Neural cell (in vitro differentiated cells): ENCODE data around the gene LRRTM3. TPM values are rescaled to one million over a fixed set of nuclear protein-coding genes. Genes with fewer than 3 reads are reported as not detected.

ENCODE experiments used
- H2AFZ ChIP-seq: fragments of 200-600, 300-800 bp; sonication (generic), shearing (Covaris generic); 2 replicates; pipeline ENCODE4 v1.6.0; 2014; ENCODE audit warnings: low read depth, mild to moderate bottlenecking, antibody characterized with exemption, low read length, moderate library complexity
- H3F3A ChIP-seq: fragments of 200-600 bp; shearing (Covaris generic); 2 replicates; pipeline ENCODE4 v1.6.1; 2016; ENCODE audit warnings: mild to moderate bottlenecking, moderate library complexity, mixed read lengths, antibody characterized with exemption, low read length; ENCODE audit not compliant: insufficient read depth, poor library complexity, severe bottlenecking
- H3K27ac ChIP-seq: fragments of 200-600, 300-800 bp; sonication (generic), shearing (Covaris generic); 2 replicates; pipeline ENCODE4 v1.5.1; 2014; ENCODE audit warnings: mild to moderate bottlenecking, low read length, moderate library complexity
- H3K27me3 ChIP-seq: fragments of 300-800, 200-600 bp; sonication (generic), shearing (Covaris generic); 2 replicates; pipeline ENCODE4 v1.6.0; 2014; ENCODE audit warnings: mild to moderate bottlenecking, low read depth, low read length, moderate library complexity; ENCODE audit not compliant: insufficient read depth
- H3K36me3 ChIP-seq: fragments of 300-800, 200-600 bp; sonication (generic), shearing (Covaris generic); 2 replicates; pipeline ENCODE4 v1.5.1; 2014; ENCODE audit warnings: mild to moderate bottlenecking, antibody characterized with exemption, low read length, moderate library complexity; ENCODE audit not compliant: insufficient read depth
- H3K4me2 ChIP-seq: fragments of 300-800, 200-600 bp; sonication (generic), shearing (Covaris generic); 2 replicates; pipeline ENCODE4 v1.6.0; 2014; ENCODE audit warnings: mild to moderate bottlenecking, low read length
- H3K4me3 ChIP-seq: fragments of 300-800, 200-600 bp; sonication (generic), shearing (Covaris generic); 2 replicates; pipeline ENCODE4 v1.5.1; 2014; ENCODE audit warnings: mild to moderate bottlenecking, low read length, moderate library complexity
- H3K79me2 ChIP-seq: fragments of 200-600 bp; shearing (Covaris generic); replicated peaks from 2 replicates; pipeline ENCODE4 v1.6.0; 2014; ENCODE audit warnings: mild to moderate bottlenecking, low read length, moderate library complexity; ENCODE audit not compliant: insufficient read depth
- H3K9ac ChIP-seq: fragments of 300-800, 200-600 bp; sonication (generic), shearing (Covaris generic); 2 replicates; pipeline ENCODE4 v1.6.1; 2016; ENCODE audit warnings: mild to moderate bottlenecking, low read length, mixed read lengths
- H3K9me2 ChIP-seq: fragments of 200-600 bp; shearing (Covaris generic); 2 replicates; pipeline ENCODE4 v1.6.1; 2016; ENCODE audit warnings: mild to moderate bottlenecking, low read length, mixed read lengths; ENCODE audit not compliant: insufficient read depth
- H3K9me3 ChIP-seq: fragments of 200-600, 300-800 bp; sonication (generic), shearing (Covaris generic); 2 replicates; pipeline ENCODE4 v1.6.1; 2016; ENCODE audit warnings: mild to moderate bottlenecking, mixed run types, low read length, moderate library complexity, mixed read lengths
- H4K20me1 ChIP-seq: fragments of 200-600 bp; shearing (Covaris generic); 2 replicates; pipeline ENCODE4 v1.6.1; 2016; ENCODE audit warnings: mild to moderate bottlenecking, mixed run types; ENCODE audit not compliant: insufficient read depth
- EP300 ChIP-seq: fragments of 450-650 bp; conservative IDR thresholded peaks from 2 replicates; pipeline ENCODE4 v1.6.1; 2014; ENCODE audit warnings: antibody characterized with exemption, mild to moderate bottlenecking, moderate library complexity; ENCODE audit not compliant: poor library complexity, severe bottlenecking
- EZH2 ChIP-seq: fragments of 200-600, 300-800 bp; shearing (Covaris generic), sonication (generic); IDR thresholded peaks from 2 replicates; pipeline ENCODE4 v1.6.1; 2014; ENCODE audit warnings: antibody characterized with exemption, low read length, borderline replicate concordance, mild to moderate bottlenecking; ENCODE audit not compliant: insufficient read depth, poor library complexity, severe bottlenecking
- MXI1 ChIP-seq: fragments of 450-650 bp; conservative IDR thresholded peaks from 2 replicates; pipeline ENCODE4 v1.6.1; 2014; ENCODE audit warnings: antibody characterized with exemption, mild to moderate bottlenecking; ENCODE audit not compliant: poor library complexity, severe bottlenecking
- POLR2AphosphoS5 ChIP-seq: IDR thresholded peaks from 2 replicates; pipeline ENCODE4 v1.6.1; 2012
- RAD21 ChIP-seq: fragments of 450-650 bp; conservative IDR thresholded peaks from 2 replicates; pipeline ENCODE4 v1.6.1; 2014; ENCODE audit warnings: antibody characterized with exemption, mild to moderate bottlenecking, moderate library complexity
- SMC3 ChIP-seq: fragments of 450-650 bp; conservative IDR thresholded peaks from 2 replicates; pipeline ENCODE4 v1.6.1; 2014; ENCODE audit warnings: antibody characterized with exemption, mild to moderate bottlenecking, moderate library complexity; ENCODE audit not compliant: poor library complexity
- TAF1 ChIP-seq: IDR thresholded peaks from 2 replicates; pipeline ENCODE4 v1.6.1; 2012; ENCODE audit warnings: low read depth
- polyA plus RNA-seq: library from polyadenylated mRNA; depleted of rRNA; stranded (reverse); fragments of >200 nt; gene quantifications from 2 replicates; pipeline ENCODE4 v1.2.3, GENCODE V29; 2014
- TF ChIP-seq, protein P1 (sequence below): IDR thresholded peaks from 2 replicates; pipeline ENCODE4 v1.6.1; 2012; ENCODE audit warnings: borderline replicate concordance
- TF ChIP-seq, protein P2 (sequence below): fragments of 450-650 bp; IDR thresholded peaks from 2 replicates; pipeline ENCODE4 v1.5.1; 2014; ENCODE audit warnings: antibody characterized with exemption, mild to moderate bottlenecking, moderate library complexity; ENCODE audit not compliant: poor library complexity, severe bottlenecking

Gene LRRTM3
- polyA plus RNA-seq, 1 donor from 2014 or later = 3.2 TPM

DNA sequence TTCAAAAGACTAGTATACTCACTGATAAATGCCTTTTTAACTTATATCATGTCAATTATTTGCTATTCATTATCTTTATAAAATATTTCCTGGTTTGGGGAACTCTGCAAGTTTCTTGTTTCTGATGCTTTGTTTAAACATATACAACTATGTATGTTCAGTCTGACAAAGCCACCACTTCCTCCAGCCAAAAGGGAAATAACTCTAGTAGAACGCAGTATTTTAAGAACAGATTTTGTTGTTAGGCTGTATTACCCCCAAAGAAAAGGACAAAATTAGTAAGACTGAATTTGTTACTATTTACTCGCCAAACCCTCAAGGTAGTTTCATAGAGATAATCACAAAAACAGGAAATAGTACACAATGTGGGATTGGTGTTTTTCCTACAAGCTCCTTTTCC, 78.9 kb downstream of the LRRTM3 start:
- no peaks in the 10 kb centered on the region for H3K27me3 ChIP-seq

DNA sequence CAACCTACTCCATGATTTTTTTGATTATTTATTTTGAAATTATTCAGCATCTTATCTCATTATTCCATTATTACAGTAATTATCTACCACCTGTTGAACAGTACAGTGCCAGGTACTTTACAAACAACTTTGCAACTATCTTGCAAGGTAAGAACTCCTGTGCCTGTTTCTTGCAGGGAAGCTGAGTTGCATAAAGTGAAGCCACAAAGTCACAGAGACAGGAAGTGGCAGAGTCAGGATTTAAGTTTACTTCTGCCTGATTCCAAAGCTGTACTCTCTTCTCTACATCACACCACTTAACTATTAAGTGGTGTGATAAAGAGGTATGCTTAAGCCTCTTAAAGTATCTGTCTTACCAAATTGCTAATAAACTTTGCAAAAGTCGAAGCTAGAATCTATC, 80.1 kb downstream of the LRRTM3 start:
- H2AFZ ChIP-seq = no peak overlapping the region
- no peaks in the 10 kb centered on the region for H3K27me3 ChIP-seq
- no peaks in the 10 kb centered on the region for H3K9me3 ChIP-seq
- H3K36me3 ChIP-seq = no peaks in the 10 kb centered on the region
- no peaks in the 10 kb centered on the region for H3K9me2 ChIP-seq
- no peak overlapping the region for H3K9ac ChIP-seq
- H3K4me2 ChIP-seq = no peak overlapping the region
- no peaks in the 10 kb centered on the region for H4K20me1 ChIP-seq
- no peak overlapping the region for H3K27ac ChIP-seq
- no peaks in the 10 kb centered on the region for H3F3A ChIP-seq
- no peak overlapping the region for H3K4me3 ChIP-seq
- TF ChIP-seq SMC3 (no peak), TAF1 (no peak), RAD21 (no peak), POLR2AphosphoS5 (no peak), MXI1 (no peak), EP300 (no peak), EZH2 (no peak)
- TF ChIP-seq, protein P1, sequence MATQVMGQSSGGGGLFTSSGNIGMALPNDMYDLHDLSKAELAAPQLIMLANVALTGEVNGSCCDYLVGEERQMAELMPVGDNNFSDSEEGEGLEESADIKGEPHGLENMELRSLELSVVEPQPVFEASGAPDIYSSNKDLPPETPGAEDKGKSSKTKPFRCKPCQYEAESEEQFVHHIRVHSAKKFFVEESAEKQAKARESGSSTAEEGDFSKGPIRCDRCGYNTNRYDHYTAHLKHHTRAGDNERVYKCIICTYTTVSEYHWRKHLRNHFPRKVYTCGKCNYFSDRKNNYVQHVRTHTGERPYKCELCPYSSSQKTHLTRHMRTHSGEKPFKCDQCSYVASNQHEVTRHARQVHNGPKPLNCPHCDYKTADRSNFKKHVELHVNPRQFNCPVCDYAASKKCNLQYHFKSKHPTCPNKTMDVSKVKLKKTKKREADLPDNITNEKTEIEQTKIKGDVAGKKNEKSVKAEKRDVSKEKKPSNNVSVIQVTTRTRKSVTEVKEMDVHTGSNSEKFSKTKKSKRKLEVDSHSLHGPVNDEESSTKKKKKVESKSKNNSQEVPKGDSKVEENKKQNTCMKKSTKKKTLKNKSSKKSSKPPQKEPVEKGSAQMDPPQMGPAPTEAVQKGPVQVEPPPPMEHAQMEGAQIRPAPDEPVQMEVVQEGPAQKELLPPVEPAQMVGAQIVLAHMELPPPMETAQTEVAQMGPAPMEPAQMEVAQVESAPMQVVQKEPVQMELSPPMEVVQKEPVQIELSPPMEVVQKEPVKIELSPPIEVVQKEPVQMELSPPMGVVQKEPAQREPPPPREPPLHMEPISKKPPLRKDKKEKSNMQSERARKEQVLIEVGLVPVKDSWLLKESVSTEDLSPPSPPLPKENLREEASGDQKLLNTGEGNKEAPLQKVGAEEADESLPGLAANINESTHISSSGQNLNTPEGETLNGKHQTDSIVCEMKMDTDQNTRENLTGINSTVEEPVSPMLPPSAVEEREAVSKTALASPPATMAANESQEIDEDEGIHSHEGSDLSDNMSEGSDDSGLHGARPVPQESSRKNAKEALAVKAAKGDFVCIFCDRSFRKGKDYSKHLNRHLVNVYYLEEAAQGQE = no peak
- TF ChIP-seq, protein P2, sequence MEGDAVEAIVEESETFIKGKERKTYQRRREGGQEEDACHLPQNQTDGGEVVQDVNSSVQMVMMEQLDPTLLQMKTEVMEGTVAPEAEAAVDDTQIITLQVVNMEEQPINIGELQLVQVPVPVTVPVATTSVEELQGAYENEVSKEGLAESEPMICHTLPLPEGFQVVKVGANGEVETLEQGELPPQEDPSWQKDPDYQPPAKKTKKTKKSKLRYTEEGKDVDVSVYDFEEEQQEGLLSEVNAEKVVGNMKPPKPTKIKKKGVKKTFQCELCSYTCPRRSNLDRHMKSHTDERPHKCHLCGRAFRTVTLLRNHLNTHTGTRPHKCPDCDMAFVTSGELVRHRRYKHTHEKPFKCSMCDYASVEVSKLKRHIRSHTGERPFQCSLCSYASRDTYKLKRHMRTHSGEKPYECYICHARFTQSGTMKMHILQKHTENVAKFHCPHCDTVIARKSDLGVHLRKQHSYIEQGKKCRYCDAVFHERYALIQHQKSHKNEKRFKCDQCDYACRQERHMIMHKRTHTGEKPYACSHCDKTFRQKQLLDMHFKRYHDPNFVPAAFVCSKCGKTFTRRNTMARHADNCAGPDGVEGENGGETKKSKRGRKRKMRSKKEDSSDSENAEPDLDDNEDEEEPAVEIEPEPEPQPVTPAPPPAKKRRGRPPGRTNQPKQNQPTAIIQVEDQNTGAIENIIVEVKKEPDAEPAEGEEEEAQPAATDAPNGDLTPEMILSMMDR = no peak
- H3K79me2 ChIP-seq = no peaks in the 10 kb centered on the region

More for the DNA sequence above, 78.9 kb downstream of the LRRTM3 start:
- Histone ChIP-seq H3K79me2 (no peaks in the 10 kb centered on the region), H2AFZ (no peak overlapping the region), H3K4me2 (no peak overlapping the region), H3K9me3 (no peaks in the 10 kb centered on the region), H3K9me2 (no peaks in the 10 kb centered on the region), H4K20me1 (no peaks in the 10 kb centered on the region), H3K9ac (no peak overlapping the region), H3K4me3 (no peak overlapping the region), H3K36me3 (no peaks in the 10 kb centered on the region), H3K27ac (no peak overlapping the region), H3F3A (no peaks in the 10 kb centered on the region)
- no peak for TF ChIP-seq TAF1
- no peak for TF ChIP-seq POLR2AphosphoS5
- TF ChIP-seq RAD21 = no peak
- TF ChIP-seq, protein P1 = no peak
- no peak for TF ChIP-seq SMC3
